ENCODE measurements around the gene TMEM87A.
"Not testable (repeated sequence)": the region's sequence is repeated elsewhere in the genome, so short reads cannot be mapped to it uniquely, and the experiment has no call there.

The TMEM87A gene

GRCh38 chr15:42270996-42271395 is 2.2 kb downstream of the TMEM87A start:
- DNase-seq, result no peak

GRCh38 chr15:42270551-42270950 is 2.7 kb downstream of the TMEM87A start:
- DNase-seq, result no peak

- DNase-seq, result no peak
Observed at GRCh38 chr15:42267286-42267685, 5.9 kb downstream of the TMEM87A start.

GRCh38 chr15:42264795-42265194 is 8.4 kb downstream of the TMEM87A start:
- no peak for DNase-seq

DNA sequence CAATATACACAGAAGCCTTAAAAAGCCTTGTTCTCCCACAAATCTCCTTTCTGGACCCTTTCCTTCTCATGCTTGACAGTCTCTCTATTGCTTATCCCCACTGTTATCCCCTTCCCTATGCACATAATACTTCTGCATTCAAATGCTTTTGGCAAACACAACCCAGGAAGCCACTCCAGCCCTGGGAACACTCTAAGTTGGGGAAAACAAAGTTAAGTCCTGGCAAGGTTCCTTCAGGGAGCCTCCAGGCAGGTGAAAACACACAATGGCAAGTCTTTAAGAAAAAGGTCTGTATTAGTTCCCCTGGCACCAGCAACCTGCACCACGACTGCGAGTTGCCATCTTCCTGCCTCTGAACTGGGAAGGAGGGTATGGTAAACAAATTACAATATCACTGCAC is 19.9 kb downstream of the TMEM87A start:
- no peak for DNase-seq

DNA sequence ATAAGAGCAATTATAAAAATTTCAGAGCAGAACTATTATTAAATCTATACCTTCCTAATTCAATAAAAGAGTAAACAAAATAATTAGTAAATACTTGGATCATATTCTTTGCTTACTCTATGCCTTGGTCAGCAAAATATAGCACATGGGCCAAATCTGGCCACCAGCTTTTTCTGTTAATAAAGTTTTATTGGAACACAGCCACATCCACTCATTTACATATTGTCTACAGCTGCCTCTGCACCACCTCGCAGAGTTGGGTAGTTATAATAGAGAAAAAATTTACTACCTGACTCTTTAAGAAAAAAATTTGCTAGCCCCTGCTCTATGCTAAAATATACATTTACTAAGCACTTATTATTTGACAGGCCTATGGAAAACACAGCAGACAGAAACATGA is 32.4 kb downstream of the TMEM87A start:
- DNase-seq, result no peak

GRCh38 chr15:42239528-42240182 is 33.6 kb downstream of the TMEM87A start:
- DNase-seq, result no peak

DNA sequence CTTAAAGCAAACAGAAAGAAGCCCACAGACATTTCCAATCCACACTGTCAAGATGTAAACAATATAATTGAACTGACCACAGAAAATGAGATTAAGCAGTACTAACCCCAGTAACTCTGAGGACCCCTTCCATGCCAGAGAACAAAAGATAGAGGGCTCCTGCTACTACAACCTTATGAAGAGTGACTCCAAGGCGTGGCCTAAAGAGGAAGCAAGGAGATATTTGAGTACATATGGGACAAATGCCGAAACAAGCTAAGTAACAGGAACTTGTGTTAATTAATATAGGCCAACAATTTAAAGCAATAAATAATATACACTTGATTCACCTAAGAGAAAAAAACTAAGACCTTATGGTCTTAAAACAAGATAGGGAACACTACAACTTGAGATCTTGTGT is 40.1 kb downstream of the TMEM87A start:
- DNase-seq, result no peak

- DNase-seq, result no peak
Observed at GRCh38 chr15:42232606-42233005, 40.6 kb downstream of the TMEM87A start.

DNA sequence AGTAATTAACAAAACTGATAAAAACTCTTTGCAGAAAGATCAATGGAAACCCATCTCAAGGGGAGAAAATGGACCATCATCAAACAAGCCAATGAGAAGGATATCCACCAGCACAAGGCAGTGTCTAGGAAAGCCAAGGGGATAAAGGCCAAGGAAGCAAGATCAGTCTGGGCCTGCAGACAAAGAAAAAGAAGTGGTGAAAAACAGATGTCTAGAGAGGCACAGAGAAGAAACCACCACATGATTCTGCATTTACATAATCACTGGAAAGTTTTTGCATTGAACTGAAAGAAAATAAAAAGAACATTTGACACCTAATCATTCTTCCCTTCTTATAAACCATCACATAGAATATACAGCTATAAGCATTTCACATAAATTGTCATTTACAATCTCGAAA is 42.1 kb downstream of the TMEM87A start:
- no peak for DNase-seq

DNA sequence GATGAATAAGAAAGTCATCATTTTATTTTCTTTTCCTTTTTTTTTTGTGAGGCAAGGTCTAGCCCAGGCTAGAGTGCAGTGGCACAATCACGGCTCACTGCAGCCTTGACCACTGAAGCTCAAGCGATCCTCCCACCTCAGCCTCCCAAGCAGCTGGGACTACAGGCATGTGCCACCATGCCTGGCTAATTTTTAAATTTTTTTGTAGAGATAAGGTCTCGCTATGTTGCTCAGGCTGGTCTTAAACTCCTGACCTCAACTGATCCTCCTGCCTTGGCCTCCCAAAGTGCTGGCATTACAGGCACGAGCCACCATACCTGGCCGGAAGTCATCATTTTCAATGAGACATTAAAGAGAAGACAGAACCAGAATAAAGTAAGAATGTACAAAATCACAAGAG is 44.3 kb downstream of the TMEM87A start:
- DNase-seq, result not testable (repeated sequence)

GRCh38 chr15:42228036-42228435 is 45.2 kb downstream of the TMEM87A start:
- DNase-seq, result no peak

DNA sequence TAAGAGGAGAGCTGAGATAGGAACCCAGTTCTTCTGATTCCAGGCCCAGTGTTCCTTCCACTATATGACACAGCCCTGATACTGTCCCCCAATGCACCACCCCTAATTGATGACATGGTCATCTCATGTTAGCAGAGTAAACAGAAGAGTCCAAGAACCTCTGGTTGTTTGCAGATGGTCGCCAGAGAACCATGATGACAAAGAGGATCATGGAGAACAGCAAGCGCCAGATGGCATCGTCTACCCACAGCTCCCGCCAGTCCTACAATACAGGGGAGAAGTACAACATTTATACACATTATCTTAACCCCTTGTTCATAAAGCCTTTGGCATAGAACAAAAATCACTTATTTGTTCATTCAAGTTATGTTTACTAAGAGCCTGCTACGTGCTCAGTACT is 46.6 kb downstream of the TMEM87A start:
- no peak for DNase-seq

DNA sequence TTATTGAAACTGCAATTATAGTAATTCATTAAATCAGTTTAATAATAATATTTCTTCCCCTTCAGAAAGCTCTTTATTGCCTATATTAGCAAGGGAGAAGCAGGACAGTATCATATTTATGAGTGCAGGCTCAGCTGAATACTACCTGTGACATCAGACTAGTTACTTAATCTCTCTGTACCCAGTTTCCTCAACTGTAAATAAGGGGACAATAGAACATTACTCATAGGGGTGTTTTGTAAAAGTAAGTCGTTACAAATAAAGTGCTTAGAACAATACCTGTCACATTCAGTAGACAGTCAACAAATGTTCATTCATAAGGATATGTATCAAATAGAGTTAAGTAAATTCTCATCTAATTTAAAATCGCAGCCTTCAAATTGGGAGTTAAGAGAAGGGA is 53.0 kb downstream of the TMEM87A start:
- no peak for DNase-seq

DNA sequence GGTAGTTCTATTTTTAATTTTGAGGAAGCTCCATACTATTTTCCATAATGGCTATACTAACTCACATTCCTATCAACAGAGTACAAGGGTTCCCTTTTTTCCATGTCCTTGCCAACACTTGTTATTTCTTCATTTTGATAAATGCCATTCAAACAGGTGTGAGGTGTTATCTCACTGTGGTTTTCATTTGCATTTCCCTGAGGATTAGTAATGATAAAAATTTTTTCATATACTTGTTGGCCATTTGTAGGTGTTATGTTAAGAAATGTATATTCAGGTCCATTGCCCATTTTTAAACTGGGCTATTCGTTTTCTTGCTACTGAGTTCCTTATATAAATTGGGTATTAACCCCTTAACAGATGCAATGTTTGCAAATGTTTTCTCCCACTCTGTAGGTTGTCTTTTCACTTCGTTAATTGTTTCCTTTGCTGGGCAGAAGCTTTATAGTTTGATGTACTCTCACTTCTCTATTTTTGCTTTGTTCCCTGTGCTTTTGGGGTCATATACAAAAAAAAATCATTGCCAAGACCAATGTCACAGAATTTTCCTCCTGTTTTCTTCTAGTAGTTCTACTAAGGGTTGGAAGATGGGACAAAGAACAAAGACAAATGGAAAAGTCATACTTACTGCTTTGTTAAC is 54.2 kb downstream of the TMEM87A start:
- DNase-seq, result no peak

- no peak for DNase-seq
Observed at GRCh38 chr15:42217568-42217967, 55.7 kb downstream of the TMEM87A start.

GRCh38 chr15:42215913-42216829 is 57.1 kb downstream of the TMEM87A start:
- no peak for DNase-seq

DNA sequence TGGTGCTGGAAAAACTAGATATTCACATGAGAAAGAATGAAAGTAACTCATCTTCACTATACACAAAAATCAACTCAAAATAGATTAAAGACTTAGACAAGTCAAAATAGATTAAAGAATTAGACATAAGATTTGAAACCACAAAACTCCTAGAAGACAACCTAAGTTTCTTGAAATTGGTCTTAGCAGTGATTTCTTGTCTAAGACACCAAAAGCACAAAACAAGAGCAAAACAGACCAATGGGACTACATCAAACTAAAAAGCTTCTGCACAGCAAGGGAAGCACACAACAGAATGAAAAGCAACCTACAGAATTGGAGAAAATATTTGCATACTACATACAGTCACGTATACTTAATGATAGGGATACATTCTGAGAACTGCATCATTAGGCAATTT is 58.6 kb downstream of the TMEM87A start:
- no peak for DNase-seq

DNA sequence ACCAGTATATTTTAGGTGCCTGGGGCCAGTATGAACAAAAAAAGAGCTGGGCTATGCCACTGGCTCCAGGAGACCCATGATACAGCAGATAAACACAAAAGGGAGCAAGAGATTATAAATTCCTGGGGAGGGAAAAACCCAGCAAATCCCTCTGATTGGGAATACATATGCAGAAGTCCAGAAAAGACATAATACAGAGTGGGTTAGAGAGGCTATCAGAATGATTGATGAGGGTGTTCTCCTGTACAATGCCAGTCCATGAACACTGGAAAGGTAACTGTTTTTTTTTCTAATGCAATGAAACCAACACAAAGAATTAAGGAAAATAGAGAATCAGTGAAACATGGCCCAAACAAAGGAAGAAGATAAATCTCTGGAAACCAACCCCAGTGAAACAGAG is 59.7 kb downstream of the TMEM87A start:
- no peak for DNase-seq

- DNase-seq, result no peak
Observed at GRCh38 chr15:42210696-42211095, 62.5 kb downstream of the TMEM87A start.

- DNase-seq, result peak; percentile 87
Observed at GRCh38 chr15:42207674-42208579, 65.3 kb downstream of the TMEM87A start, which contains the start of gene VPS39. Gene VPS39 (minus strand): TSS chr15:42208304. CDS start chr15:42208153, 151 bp downstream.

DNA sequence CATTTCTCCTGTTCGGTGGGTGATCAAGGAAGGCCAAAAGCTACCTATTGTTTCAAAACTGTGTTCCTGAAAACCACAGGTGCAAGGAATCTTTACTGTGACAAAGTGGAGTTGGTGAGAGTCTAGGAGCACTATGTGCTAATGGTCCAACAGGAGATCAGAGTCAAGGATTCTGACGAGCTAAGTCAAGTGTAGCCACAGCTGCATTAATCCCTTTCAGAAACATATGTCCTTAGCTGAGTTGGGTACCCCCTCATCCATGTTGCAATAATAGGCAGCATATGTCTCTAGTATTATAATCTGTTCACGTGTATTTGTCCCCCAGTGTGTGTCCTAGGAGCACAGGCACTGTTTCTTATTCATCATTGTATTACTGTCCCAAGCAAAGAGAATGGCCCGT is 66.8 kb downstream of the TMEM87A start:
- no peak for DNase-seq

GRCh38 chr15:42203891-42204290 is 69.3 kb downstream of the TMEM87A start:
- DNase-seq, result no peak
